Glomerular visceral epithelial cell (primary cell): ENCODE data around the gene WNT11.
"Not testable (repeated sequence)": the region's sequence is repeated elsewhere in the genome, so short reads cannot be mapped to it uniquely, and the experiment has no call there.

Experiments
- DNase-seq: peaks from one replicate; pipeline ENCODE4 v3.0.0-alpha.2; 2016; ENCODE audit errors: extremely low spot score

Gene WNT11

DNA sequence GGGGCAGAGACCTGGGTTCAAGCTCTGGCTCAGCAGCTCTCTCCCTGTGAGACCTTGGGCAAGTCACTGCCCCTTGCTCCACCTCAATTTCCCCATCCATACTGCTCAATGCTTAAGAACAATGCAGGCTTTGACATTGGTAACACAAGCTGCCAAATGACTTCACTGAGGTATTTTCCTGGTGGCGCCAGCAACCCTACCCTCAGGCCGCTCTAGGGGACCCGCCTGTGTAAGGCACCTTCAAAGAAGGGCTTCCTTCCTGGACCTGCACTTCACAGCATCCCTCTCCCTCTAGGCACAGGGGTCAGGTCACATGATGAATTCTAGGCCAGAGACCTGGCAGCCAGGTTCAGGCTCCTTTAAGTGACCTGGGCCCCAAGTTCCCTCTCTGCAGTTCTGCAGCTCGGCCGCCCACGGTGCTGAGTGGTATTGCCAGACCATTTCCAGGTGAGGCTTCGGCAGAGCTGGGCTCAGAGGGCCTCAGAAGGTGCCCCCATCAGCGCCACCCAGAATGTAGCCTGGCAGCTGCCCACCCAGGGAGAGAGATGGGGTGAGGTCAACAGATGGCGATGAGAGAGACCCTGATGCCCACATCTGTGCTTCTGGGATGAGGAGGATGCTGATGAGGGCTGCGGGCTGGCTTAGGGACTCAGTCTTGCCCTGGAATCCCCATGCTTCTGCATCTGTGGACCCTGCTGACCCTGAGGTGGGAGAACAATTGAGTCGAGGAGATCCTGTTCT lies 4.5 kb downstream of the WNT11 start:
- no peak for DNase-seq

DNA sequence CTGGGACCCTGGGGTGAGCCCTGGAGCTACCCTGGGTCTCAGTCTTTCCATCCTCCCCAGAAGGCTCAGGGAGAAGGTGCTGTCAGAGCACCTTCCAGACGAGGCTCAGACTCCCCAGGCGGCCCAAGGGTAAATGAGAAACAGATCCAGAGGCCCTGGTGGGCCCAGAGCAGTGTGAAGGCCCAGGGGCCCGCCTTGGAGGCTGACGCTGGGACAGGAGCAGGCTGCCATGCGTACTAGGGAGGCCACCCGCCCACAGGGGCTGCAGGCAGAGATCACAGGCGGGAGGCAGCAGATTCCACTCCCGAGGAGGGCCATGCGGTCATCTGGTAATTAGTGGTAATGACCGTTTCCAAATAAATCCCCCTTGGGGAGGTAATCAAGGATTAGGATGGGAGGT lies 5.2 kb downstream of the WNT11 start:
- no peak for DNase-seq

DNA sequence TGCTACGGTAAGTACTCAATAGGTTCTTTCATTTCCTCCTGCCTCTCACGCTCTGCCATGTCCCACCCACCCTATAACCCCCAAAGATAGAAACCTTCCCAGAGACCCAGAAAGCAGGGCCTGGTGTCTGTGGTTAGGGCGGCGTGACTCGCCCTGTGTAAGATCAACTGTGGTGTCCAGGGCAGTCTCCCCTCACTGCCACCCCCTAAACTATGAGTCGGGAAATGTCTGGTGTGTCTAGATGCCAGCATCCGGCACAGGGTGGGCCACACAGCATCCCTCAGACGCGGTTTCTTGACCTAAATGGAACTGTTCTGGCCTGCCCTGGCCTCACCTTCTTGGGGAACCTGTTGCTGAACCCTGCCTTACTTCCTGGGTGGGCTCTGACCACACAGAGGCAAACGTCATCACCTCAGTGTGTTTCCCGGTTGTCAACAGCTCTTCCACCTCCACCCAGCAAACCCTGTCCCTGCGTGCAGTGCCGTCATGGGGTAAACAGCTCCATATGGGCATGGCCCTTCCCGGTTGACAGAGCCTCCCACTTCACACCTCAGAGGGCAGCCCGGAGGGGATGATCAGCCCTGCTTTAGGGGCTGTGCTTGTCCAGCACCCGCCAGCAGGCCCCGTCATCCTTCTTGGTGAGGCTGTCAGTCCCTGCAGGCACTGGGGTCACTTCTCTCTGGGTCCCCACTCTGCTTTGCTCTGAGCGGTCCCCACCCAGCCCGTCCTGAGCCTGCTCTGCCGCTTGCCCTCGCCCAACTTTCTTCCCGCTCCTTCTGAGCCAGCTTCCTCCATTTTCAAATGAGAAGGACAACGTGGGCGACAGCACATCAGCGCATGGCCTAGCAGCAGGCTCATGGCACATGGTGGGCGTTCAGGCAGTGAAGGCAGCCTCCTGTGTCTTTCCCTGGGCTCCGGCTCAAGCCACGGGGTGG lies 6.0 kb downstream of the WNT11 start:
- no peak for DNase-seq

- not testable (repeated sequence) for DNase-seq
Measured at GRCh38 chr11:76198691-76199090, 7.6 kb downstream of the WNT11 start.

GRCh38 chr11:76197941-76198640 lies 8.2 kb downstream of the WNT11 start:
- DNase-seq, result no peak

GRCh38 chr11:76197332-76197731 lies 9.0 kb downstream of the WNT11 start:
- no peak for DNase-seq

DNA sequence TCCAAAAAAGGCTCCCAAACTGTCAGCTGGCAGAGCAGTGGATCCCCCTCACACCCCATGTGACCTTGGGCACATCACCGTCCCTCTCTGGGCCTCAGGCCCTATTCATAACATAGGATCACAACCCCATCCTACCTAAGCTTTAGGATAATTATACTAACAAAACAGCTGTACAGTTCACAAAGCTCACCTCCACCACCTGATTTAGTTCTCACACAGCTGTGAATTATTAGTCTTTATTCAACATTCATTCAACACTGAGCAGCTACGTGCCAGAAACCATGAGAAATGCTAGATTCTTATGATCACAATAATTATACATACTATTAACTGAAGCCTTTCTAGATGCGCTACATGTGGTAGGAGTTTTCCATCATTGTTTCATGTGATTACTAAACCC lies 9.5 kb downstream of the WNT11 start:
- DNase-seq, result no peak

GRCh38 chr11:76194872-76195668 lies 11.2 kb downstream of the WNT11 start:
- no peak for DNase-seq

GRCh38 chr11:76193219-76193618 lies 13.1 kb downstream of the WNT11 start:
- DNase-seq, result no peak

- DNase-seq, result no peak
Measured at GRCh38 chr11:76190376-76190775, 15.9 kb downstream of the WNT11 start.

GRCh38 chr11:76189682-76190081 lies 16.6 kb downstream of the WNT11 start:
- no peak for DNase-seq

GRCh38 chr11:76188873-76189272 lies 17.4 kb downstream of the WNT11 start:
- DNase-seq, result no peak

DNA sequence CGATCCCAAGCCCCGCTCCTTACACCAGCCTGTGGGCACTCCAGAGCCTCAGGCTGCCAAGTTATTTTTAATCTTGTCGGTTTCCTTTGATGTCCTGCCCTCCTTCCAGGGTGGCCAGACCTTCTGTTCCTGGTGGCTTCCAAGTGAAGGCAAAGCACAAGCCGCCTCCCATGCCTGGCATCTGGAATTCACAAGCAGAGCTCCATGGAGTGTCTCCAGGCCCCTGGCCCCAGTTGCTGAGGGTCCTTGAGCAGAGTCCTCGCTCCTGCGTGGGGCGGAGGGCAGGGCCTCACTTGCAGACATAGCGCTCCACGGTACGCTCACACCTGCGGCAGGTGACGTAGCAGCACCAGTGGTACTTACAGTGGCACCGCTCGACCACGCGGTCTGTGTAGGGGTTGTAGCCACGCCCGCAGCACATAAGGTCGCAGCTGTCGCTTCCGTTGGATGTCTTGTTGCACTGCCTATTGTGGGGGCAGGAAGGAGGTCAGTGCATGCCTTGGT lies 19.5 kb downstream of the WNT11 start:
- DNase-seq, result no peak

GRCh38 chr11:76185931-76186401 lies 20.3 kb downstream of the WNT11 start:
- DNase-seq, result no peak

DNA sequence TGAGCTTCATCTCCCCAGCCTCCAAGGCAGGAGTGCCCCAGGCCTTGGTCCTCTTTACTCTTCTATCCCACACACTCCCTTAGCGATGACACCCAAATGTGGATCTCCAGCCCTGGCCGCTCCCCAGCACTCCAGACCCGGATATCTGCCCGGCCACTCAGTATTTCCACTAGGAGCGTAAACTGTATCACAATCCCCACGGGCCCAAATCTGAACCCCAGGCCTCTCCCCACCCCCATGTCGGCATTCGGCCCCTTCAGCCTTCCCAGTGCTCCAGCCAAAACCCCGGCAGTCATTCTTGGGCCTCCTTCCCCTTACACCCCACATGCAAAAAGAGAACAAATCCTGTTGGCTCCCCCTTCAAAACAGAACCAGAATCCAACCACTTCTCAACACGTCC lies 20.8 kb downstream of the WNT11 start:
- no peak for DNase-seq

- DNase-seq, result no peak
Measured at GRCh38 chr11:76184551-76184993, 21.7 kb downstream of the WNT11 start.

DNA sequence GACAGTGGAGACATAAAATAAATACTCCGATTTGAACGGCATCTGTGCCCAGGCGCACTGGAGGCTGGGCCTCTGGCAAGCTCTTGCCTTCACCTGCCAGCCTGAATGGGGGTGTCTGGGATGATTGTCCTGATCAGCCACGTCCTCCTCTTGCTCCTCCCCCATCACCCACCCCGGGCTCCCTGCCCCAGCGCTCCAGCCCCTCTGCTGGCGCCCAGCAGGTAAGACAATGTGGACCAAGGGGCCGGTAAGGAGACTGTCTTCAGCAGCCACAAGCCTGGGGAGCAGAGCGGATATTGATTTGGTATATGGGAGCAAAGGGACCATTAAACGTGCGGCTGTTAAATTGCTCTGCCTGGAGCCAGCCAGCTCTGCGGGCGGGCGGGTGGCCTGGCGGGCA lies 24.9 kb downstream of the WNT11 start:
- no peak for DNase-seq

GRCh38 chr11:76179147-76179546 lies 27.2 kb downstream of the WNT11 start:
- DNase-seq, result no peak

DNA sequence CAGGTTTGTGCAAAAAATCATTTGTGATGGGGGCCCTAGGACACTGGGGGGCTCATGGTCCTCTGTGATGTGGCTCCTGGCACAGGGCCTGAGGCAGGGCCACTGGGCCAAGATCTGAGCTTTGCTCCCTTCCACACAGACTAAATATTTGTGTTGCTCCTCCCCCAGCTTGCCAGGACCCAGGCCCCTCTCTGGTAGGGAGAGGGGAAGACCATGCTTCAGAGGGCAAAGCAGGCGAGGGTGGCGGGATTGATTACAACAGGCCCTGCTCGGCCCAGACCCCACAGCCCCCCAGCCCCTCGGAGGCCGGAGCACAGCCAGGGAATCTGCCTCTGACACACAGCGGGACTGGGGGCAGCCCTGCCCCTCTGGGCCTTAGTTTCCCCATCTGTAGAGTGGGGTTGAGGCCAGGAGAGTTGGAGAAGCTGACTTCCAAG lies 29.0 kb downstream of the WNT11 start:
- no peak for DNase-seq

GRCh38 chr11:76176463-76176862 lies 29.8 kb downstream of the WNT11 start:
- no peak for DNase-seq

GRCh38 chr11:76175783-76176182 lies 30.5 kb downstream of the WNT11 start:
- DNase-seq, result no peak
